ENCODE data around the gene MUC4. TPM values are rescaled to one million over a fixed set of nuclear protein-coding genes. Genes with fewer than 3 reads are reported as not detected.
A peak's percentile ranks its signal among the peaks of the same experiment; 100 is the strongest.
"Not testable (repeated sequence)": the region's sequence is repeated elsewhere in the genome, so short reads cannot be mapped to it uniquely, and the experiment has no call there.

The MUC4 gene
- total and polyA plus RNA-seq, 7 donors = under 0.01 to 195 (median 7.4) TPM; not detected in 1

GRCh38 chr3:195802261-195802701 is 9.4 kb downstream of the MUC4 start:
- H3K9me3 ChIP-seq = no peaks in the 10 kb centered on the region
- H3K27me3 ChIP-seq = peaks cover 0 to 3% (median 0%) of the 10 kb centered on the region in 3 donors
- 19 to 29% methylated on average over 15 of the region's 15 CpGs for WGBS, 2 donors
- no peaks in the 10 kb centered on the region for H3K36me3 ChIP-seq
- peak overlapping the region in 1 of 4 donors; percentile 45 for H3K4me3 ChIP-seq
- H3K27ac ChIP-seq = peak overlapping the region in 2 of 4 donors; percentile 74
- TF ChIP-seq CTCF (IDR thresholded peaks at IDR 0.05) (no peak), EP300 (IDR thresholded peaks at IDR 0.05) (no peak), POLR2A (IDR thresholded peaks at IDR 0.05) (no peak), POLR2AphosphoS5 (IDR thresholded peaks at IDR 0.05) (no peak)
- DNase-seq = peak; percentile 52
- peaks cover 0 to 14% (median 7%) of the 10 kb centered on the region in 4 donors for H3K4me1 ChIP-seq
- intact Hi-C loops (cut with DNase I) = no loop called here

GRCh38 chr3:195801251-195802183 is 10.2 kb downstream of the MUC4 start:
- peaks cover 0 to 3% (median 0%) of the 10 kb centered on the region in 3 donors for H3K27me3 ChIP-seq
- no peaks in the 10 kb centered on the region for H3K9me3 ChIP-seq
- 70 to 80% methylated on average over 35 of the region's 35 CpGs for WGBS, 2 donors
- peak; percentile 60 for DNase-seq
- no peaks in the 10 kb centered on the region for H3K36me3 ChIP-seq
- TF ChIP-seq EP300 (IDR thresholded peaks at IDR 0.05) = no peak
- peaks cover 0 to 14% (median 7%) of the 10 kb centered on the region in 4 donors for H3K4me1 ChIP-seq
- H3K4me3 ChIP-seq = no peak overlapping the region
- no peak overlapping the region for H3K27ac ChIP-seq
- intact Hi-C loops (cut with DNase I) = no loop called here

- Histone ChIP-seq H3K4me1 (peaks cover 0 to 14% (median 7%) of the 10 kb centered on the region in 4 donors), H3K27ac (no peak overlapping the region), H3K27me3 (peaks cover 0 to 3% (median 0%) of the 10 kb centered on the region in 3 donors), H3K36me3 (no peaks in the 10 kb centered on the region), H3K4me3 (no peak overlapping the region), H3K9me3 (no peaks in the 10 kb centered on the region)
- DNase-seq = no peak
- 71 to 85% methylated on average over 6 of the region's 6 CpGs for WGBS, 2 donors
- intact Hi-C loops (cut with DNase I) = no loop called here
- TF ChIP-seq CTCF (IDR thresholded peaks at IDR 0.05) (no peak), POLR2AphosphoS5 (IDR thresholded peaks at IDR 0.05) (no peak), EP300 (IDR thresholded peaks at IDR 0.05) (no peak), POLR2A (IDR thresholded peaks at IDR 0.05) (no peak)
These were observed 11.5 kb downstream of the MUC4 start for GRCh38 chr3:195800240-195800639.

- Histone ChIP-seq H3K4me3 (no peak overlapping the region), H3K4me1 (no peaks in the 10 kb centered on the region), H3K9me3 (no peaks in the 10 kb centered on the region), H3K27ac (no peak overlapping the region), H3K27me3 (peaks cover 0 to 3% (median 0%) of the 10 kb centered on the region in 3 donors), H3K36me3 (no peaks in the 10 kb centered on the region)
- intact Hi-C loops (cut with DNase I) = no loop called here
- no peak for TF ChIP-seq POLR2AphosphoS5 (IDR thresholded peaks at IDR 0.05)
- TF ChIP-seq EP300 (IDR thresholded peaks at IDR 0.05) = no peak
- TF ChIP-seq CTCF (IDR thresholded peaks at IDR 0.05) = no peak
- TF ChIP-seq POLR2A (IDR thresholded peaks at IDR 0.05) = no peak
- peak; percentile 18 for DNase-seq
- 95 to 96% methylated on average over 11 of the region's 11 CpGs for WGBS, 2 donors
These were observed 14.9 kb downstream of the MUC4 start for GRCh38 chr3:195796795-195797194.

- no peak overlapping the region for H3K27ac ChIP-seq
- intact Hi-C loops (cut with DNase I) = no loop called here
- DNase-seq = peak; percentile 19
- H3K4me3 ChIP-seq = no peak overlapping the region
- no peaks in the 10 kb centered on the region for H3K36me3 ChIP-seq
- no peaks in the 10 kb centered on the region for H3K9me3 ChIP-seq
- no peaks in the 10 kb centered on the region for H3K4me1 ChIP-seq
- no peak for TF ChIP-seq POLR2A (IDR thresholded peaks at IDR 0.05)
- TF ChIP-seq EP300 (IDR thresholded peaks at IDR 0.05) = no peak
- no peak for TF ChIP-seq CTCF (IDR thresholded peaks at IDR 0.05)
- no peak for TF ChIP-seq POLR2AphosphoS5 (IDR thresholded peaks at IDR 0.05)
- 72 to 82% methylated on average over 8 of the region's 8 CpGs for WGBS, 2 donors
- H3K27me3 ChIP-seq = no peaks in the 10 kb centered on the region
These were observed 17.0 kb downstream of the MUC4 start for GRCh38 chr3:195794708-195795107.

- H3K27ac ChIP-seq; DNase-seq; H3K4me1 ChIP-seq; H3K9me3 ChIP-seq; H3K36me3 ChIP-seq; intact Hi-C loops (cut with DNase I); H3K27me3 ChIP-seq; H3K4me3 ChIP-seq: not testable (repeated sequence)
- 79% methylated on average over 6 of the region's 6 CpGs for WGBS, 2 donors
These were observed 19.1 kb downstream of the MUC4 start for GRCh38 chr3:195792621-195793020.
